ENCODE data around the gene DIP2B. TPM values are rescaled to one million over a fixed set of nuclear protein-coding genes. Genes with fewer than 3 reads are reported as not detected.

Gene DIP2B
- total RNA-seq, 1 experiment from 2014 or later = 20.0 TPM

DNA sequence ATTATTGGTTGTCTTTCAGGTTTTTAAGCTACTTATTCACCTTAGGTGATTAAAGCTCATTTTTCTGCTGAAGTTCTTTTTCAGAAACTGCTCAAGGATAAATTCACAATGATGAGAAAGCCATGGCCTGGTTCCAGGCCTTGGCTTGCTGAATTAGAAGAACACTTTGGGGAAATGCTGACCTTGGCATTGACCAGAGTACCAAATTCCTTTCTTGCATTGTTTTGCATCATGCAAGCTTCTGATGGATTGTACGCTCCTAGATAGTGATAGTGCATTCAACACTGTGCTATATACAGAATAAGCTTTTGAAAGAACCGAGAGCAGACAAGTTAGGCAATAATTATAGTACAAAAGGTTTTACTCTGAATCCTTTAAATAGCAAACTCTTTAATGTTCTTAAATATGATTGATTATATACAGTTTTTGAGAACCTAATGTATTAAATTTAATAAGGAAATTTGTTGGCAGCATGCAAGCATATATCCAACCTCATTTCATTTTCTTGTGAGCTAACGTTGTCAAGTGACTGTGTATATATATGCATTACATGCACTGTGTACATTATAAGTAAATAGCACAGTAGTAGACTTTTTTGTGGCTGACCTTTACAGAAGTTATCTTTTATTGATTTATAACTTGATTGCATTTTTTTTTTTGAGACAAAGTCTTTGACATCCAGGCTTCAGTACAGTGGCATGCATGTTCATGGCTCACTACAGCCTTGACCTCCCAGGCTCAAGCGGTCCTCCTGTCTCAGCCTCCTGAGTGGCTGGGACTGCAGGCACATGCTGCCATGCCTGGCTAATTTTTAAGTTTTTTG lies 99.2 kb downstream of the DIP2B start:
- Histone ChIP-seq H4K91ac (ENCODE audit: insufficient read length, low read depth, low read length) (no peak overlapping the region), H3K18ac (ENCODE audit: insufficient read length, low read depth, low read length) (no peak overlapping the region), H3K23me2 (ENCODE audit: insufficient read length, low read depth, low read length, poor library complexity, severe bottlenecking) (no peaks in the 10 kb centered on the region), H3K56ac (ENCODE audit: insufficient read length, low read depth, low read length) (no peak overlapping the region), H4K5ac (ENCODE audit: insufficient read length, low read depth, low read length) (no peak overlapping the region), H3K4ac (ENCODE audit: low read depth, low read length) (no peak overlapping the region), H3K27me3 (ENCODE audit: insufficient read depth, low read length) (no peaks in the 10 kb centered on the region), H2BK15ac (ENCODE audit: low read depth, low read length) (no peak overlapping the region), H2BK120ac (ENCODE audit: low read depth, low read length, poor library complexity, severe bottlenecking) (no peak overlapping the region), H3T11ph (ENCODE audit: low read length) (no peak overlapping the region), H3K4me1 (ENCODE audit: insufficient read depth, low read length) (no peaks in the 10 kb centered on the region; the same call in 1 of the 2 replicates), H4K20me1 (ENCODE audit: control insufficient read depth, insufficient read depth, insufficient read length) (no peaks in the 10 kb centered on the region), H3K23ac (ENCODE audit: insufficient read length, low read depth, low read length) (no peak overlapping the region), H3K27ac (ENCODE audit: insufficient read length, low read depth, low read length) (no peak overlapping the region), H2BK20ac (ENCODE audit: low read depth, low read length, poor library complexity, severe bottlenecking) (no peak overlapping the region), H2AK5ac (ENCODE audit: insufficient read length, low read length) (no peak overlapping the region), H3K14ac (ENCODE audit: insufficient read depth, low read length) (no peak overlapping the region), H4K8ac (replicated peaks; ENCODE audit: insufficient read length, low read depth, low read length) (no peak overlapping the region), H2BK5ac (ENCODE audit: insufficient read length, low read length) (no peak overlapping the region), H3K9ac (ENCODE audit: extremely low read depth, insufficient read length, low read length) (no peak overlapping the region), H3K4me2 (ENCODE audit: insufficient read depth, insufficient read length, low read length) (no peak overlapping the region), H3K79me2 (ENCODE audit: insufficient read depth, low read length) (peaks cover 2% of the 10 kb centered on the region; the same call in 1 of the 2 replicates), H3K9me3 (ENCODE audit: control insufficient read depth, low read depth, low read length) (no peaks in the 10 kb centered on the region), H2BK12ac (ENCODE audit: insufficient read length, low read depth, low read length) (no peak overlapping the region), H3K79me1 (ENCODE audit: insufficient read depth, low read depth, low read length, poor library complexity, severe bottlenecking) (peaks cover 3% of the 10 kb centered on the region), H2AFZ (ENCODE audit: low read length) (no peak overlapping the region)
- Mint-ChIP-seq H3K4me1 (peaks cover 8 to 14% of the 10 kb centered on the region in 2 experiments), H3K4me3 (no peak overlapping the region), H3K27me3 (ENCODE audit: low read depth) (no peaks in the 10 kb centered on the region; the same call in 1 of the 2 replicates), H3K27ac (no peak overlapping the region; a peak in 1 of 7 replicates), H3K36me3 (ENCODE audit: insufficient read depth in 1 of 3, low read depth in 3 of 3) (peaks cover 0 to 8% (median 3%) of the 10 kb centered on the region in 3 experiments; a peak in 4 of 7 replicates), H3K9me3 (peaks cover 0 to 2% of the 10 kb centered on the region in 2 experiments; a peak in 1 of 5 replicates)
- no peak for DNase-seq
- no CpG with 5 or more reads among the region's 4 CpGs for WGBS (ENCODE audit: extremely low coverage, insufficient read length, low lambda C conversion rate)
- no peak for TF ChIP-seq CTCF (conservative IDR thresholded peaks at IDR 0.05)

Measured in H9 (cell line).